NT2/D1 (cell line): Measurements from ENCODE around the gene RNFT2.

Experiments used
- DNase-seq: peaks from one replicate; pipeline ENCODE4 v3.0.0-alpha.2; 2011; ENCODE audit warnings: low read depth, low spot score
- H3K27me3 ChIP-seq: 2 replicates; pipeline ENCODE4 v1.6.0; 2011; ENCODE audit warnings: mild to moderate bottlenecking; ENCODE audit not compliant: insufficient read length, insufficient read depth
- H3K36me3 ChIP-seq: 2 replicates; pipeline ENCODE4 v1.6.1; 2011; ENCODE audit warnings: mild to moderate bottlenecking, low read length, mixed read lengths; ENCODE audit not compliant: insufficient read depth, insufficient read length
- H3K4me1 ChIP-seq: 2 replicates; pipeline ENCODE4 v1.5.1; 2011; ENCODE audit not compliant: insufficient read depth, insufficient read length
- H3K4me3 ChIP-seq: 2 replicates; pipeline ENCODE4 v1.5.1; 2011; ENCODE audit warnings: low read depth; ENCODE audit not compliant: insufficient read length
- H3K9ac ChIP-seq: 2 replicates; pipeline ENCODE4 v1.6.0; 2011; ENCODE audit warnings: low read depth; ENCODE audit not compliant: insufficient read length
- H3K9me3 ChIP-seq: 2 replicates; pipeline ENCODE4 v1.5.1; 2011; ENCODE audit warnings: mild to moderate bottlenecking, low read length; ENCODE audit not compliant: insufficient read depth
- SUZ12 ChIP-seq: IDR thresholded peaks from 2 replicates; pipeline ENCODE4 v1.6.1; 2011; ENCODE audit not compliant: insufficient read length, insufficient read depth; ENCODE audit errors: extremely low read depth
- YY1 ChIP-seq: IDR thresholded peaks from 2 replicates; pipeline ENCODE4 v1.6.1; 2011; ENCODE audit not compliant: insufficient read length, insufficient read depth
- ZNF274 ChIP-seq: IDR thresholded peaks from 2 replicates; pipeline ENCODE4 v1.6.1; 2011; ENCODE audit warnings: mild to moderate bottlenecking, low read depth, low read length

Gene RNFT2

DNA sequence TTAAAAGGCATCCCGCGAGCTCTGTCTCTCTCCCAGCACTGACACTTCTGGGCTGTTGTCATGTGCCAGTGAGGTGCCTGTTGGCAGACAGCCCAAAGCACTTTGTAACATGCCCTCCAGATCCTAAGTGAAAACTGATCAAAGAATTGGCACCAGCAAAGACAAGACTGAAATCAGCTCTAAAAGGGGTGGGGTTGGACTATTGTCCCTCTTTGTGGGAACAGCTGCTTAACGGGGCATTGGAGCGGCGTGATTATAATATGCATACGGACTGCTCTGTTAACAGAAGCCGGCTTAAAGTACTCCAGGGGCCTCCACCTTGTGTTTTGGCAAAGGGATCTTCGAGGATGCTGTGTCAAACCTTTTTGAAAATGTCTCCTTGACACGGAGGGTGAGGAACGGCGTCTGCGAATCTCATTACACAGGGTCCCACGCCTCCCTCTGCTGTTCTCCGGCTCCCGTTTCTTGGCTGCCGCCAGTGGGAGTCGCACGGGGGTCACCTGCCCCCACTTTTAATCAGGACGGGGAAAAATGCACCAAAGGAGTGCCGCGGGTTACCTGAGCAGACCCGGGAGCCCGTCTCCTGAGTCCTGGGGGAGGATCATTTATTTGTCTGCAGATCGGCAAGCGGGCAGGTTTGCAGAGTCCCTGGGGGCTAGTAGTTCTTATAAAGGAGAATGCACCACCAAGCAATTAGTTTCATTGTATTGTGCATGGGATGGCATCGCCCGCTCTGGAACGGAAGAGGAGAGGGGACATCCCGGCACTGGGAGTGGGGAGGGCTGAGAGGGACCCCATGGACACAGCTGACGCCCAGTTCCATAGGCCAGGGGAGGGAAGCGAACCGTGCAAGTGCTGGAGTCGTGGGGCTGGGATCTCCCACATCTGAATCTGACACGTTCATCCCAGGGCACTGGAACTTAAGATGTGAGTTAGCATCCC is 44.6 kb upstream of the RNFT2 start:
- DNase-seq: no peak
- Histone ChIP-seq H3K36me3 (no peaks in the 10 kb centered on the region), H3K9ac (peak overlapping the region; percentile 16), H3K9me3 (peaks cover 10% of the 10 kb centered on the region; the same call in 1 of the 2 replicates), H3K27me3 (peaks cover 9% of the 10 kb centered on the region), H3K4me3 (peak overlapping the region; percentile 19), H3K4me1 (peaks cover 4% of the 10 kb centered on the region)
- no peak for TF ChIP-seq YY1
- TF ChIP-seq SUZ12: no peak
- no peak for TF ChIP-seq ZNF274

DNA sequence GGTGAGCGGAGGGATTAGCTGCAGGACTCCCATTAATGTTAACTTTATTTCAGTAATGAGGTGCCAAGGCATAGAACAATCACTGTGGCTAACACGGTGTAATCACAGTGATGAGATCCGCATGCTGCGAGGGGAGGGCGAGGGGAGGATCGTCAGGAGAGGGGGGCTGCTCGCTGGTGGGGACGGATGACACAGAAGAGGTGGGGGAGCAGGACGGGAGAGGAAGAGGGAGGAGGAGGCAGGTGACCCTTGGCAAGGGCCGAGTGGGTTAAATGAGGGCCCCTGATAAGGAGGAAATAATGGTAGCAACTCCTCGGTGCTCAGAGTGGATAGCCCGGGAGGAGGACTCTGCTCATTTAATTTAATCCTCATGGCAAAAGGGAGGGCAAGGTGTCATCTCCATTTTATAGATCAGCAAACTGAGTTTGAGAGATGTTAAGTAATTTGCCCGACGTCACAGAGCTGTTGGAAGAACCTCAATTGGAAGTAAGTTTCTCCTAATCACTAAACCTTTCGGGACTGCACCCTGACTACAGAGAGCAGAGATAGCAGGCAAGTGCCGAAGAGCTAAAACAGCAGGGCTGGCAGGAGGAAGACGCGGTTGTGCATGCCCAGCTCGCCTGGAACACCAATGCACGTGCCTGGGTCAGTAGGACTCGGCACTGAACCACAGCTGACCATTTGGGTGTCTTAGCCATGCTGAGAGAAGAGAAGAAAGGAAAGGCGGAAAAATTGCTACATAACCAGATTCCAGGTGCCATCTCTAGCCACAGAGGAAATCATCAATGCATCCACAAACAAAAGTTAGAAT is 43.3 kb upstream of the RNFT2 start:
- no peak for DNase-seq
- Histone ChIP-seq H3K9me3 (peaks cover 10% of the 10 kb centered on the region; the same call in 1 of the 2 replicates), H3K4me3 (no peak overlapping the region), H3K27me3 (peaks cover 9% of the 10 kb centered on the region), H3K36me3 (no peaks in the 10 kb centered on the region), H3K4me1 (peaks cover 4% of the 10 kb centered on the region), H3K9ac (no peak overlapping the region)
- TF ChIP-seq ZNF274: no peak
- no peak for TF ChIP-seq SUZ12
- TF ChIP-seq YY1: no peak

DNA sequence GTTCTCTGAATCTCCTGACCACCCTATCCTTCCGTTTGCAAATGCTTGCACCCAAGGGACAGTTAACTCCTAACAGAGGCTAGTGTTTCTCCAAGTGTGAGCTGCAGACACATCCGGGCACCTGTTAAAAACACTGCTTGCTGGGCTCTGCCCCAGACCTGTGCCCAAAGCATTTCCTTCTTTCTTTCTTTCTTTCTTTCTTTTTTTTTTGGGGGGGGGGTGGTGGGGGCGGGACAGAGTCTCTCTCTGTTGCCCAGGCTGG is 42.7 kb upstream of the RNFT2 start:
- Histone ChIP-seq H3K9ac (no peak overlapping the region), H3K4me3 (no peak overlapping the region), H3K27me3 (peaks cover 9% of the 10 kb centered on the region), H3K36me3 (no peaks in the 10 kb centered on the region), H3K4me1 (peaks cover 4% of the 10 kb centered on the region), H3K9me3 (peaks cover 10% of the 10 kb centered on the region; the same call in 1 of the 2 replicates)
- no peak for DNase-seq
- TF ChIP-seq SUZ12 (no peak), YY1 (no peak), ZNF274 (no peak)

DNA sequence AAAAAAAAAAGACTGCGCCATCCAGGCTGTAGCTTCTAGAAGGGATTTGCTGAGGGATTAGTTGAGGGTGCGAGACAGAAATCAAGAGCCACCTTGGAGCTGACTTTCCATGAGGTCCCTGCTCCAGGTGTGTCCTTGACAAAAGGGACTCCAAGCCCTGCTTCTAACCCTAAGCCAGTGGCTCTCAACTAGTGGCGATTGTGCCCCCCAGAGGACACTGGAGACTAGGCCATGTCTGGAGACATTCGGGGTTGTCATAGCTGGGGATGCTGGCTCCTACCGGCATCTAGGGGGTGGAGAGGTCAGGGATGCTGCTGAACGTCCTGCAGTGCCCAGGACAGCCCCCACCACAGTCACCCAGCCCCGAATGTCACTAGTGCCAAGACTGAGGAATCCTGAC is 40.8 kb upstream of the RNFT2 start:
- Histone ChIP-seq H3K4me1 (peaks cover 4% of the 10 kb centered on the region), H3K4me3 (no peak overlapping the region), H3K9ac (no peak overlapping the region), H3K36me3 (no peaks in the 10 kb centered on the region), H3K9me3 (peaks cover 10% of the 10 kb centered on the region; the same call in 1 of the 2 replicates), H3K27me3 (peaks cover 9% of the 10 kb centered on the region)
- peak; percentile 56 for DNase-seq
- no peak for TF ChIP-seq ZNF274
- TF ChIP-seq YY1: no peak
- TF ChIP-seq SUZ12: no peak

DNA sequence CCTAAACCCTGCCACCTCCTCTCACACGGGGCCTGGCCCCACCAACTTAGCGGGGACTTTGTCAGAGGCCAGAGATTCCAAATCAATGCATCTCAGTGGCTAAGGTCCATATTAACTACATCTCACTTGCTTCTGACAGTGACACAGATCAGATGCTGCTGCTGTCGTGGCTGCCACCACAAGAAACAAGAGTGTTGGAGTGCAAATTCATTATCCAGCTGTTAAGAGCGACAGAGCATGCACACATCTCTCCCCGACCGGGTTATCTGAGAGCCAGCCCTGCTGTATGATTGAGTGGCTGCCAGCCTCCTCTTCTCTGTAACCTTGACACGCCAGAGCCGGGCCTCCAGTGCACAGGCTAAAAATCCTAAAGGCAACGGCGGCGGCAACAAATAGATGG is 40.4 kb upstream of the RNFT2 start:
- peaks cover 4% of the 10 kb centered on the region for H3K4me1 ChIP-seq
- H3K9ac ChIP-seq: no peak overlapping the region
- TF ChIP-seq YY1 (no peak), SUZ12 (no peak), ZNF274 (no peak)
- H3K9me3 ChIP-seq: peaks cover 10% of the 10 kb centered on the region; the same call in 1 of the 2 replicates
- no peaks in the 10 kb centered on the region for H3K36me3 ChIP-seq
- H3K27me3 ChIP-seq: peaks cover 9% of the 10 kb centered on the region
- H3K4me3 ChIP-seq: no peak overlapping the region
- no peak for DNase-seq

DNA sequence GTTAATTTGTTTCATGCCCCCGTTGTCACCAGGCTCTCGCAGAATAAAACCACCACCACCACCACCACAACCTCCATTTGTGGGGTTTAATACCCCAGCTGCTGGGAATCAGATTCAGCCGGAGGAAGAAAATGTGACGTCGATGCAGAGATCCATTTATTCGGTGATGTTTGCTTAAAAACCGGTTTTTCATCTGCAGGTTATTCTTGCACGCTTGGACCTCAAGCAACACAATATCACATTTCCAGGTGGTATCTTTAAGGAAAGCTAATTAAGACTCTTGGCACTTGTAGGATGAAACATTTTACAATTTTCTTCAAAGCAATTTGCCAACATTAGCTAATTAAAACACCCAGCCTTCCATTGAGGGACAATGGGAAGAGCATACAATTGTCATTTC is 40.0 kb upstream of the RNFT2 start:
- DNase-seq: no peak
- no peak overlapping the region for H3K9ac ChIP-seq
- H3K36me3 ChIP-seq: no peaks in the 10 kb centered on the region
- peaks cover 4% of the 10 kb centered on the region for H3K4me1 ChIP-seq
- TF ChIP-seq SUZ12 (no peak), ZNF274 (no peak), YY1 (no peak)
- peaks cover 9% of the 10 kb centered on the region for H3K27me3 ChIP-seq
- H3K9me3 ChIP-seq: peaks cover 10% of the 10 kb centered on the region; the same call in 1 of the 2 replicates
- H3K4me3 ChIP-seq: no peak overlapping the region
